ENCODE results near the gene RIT1.
"Not testable (repeated sequence)": the region's sequence is repeated elsewhere in the genome, so short reads cannot be mapped to it uniquely, and the experiment has no call there.

Gene RIT1

DNA sequence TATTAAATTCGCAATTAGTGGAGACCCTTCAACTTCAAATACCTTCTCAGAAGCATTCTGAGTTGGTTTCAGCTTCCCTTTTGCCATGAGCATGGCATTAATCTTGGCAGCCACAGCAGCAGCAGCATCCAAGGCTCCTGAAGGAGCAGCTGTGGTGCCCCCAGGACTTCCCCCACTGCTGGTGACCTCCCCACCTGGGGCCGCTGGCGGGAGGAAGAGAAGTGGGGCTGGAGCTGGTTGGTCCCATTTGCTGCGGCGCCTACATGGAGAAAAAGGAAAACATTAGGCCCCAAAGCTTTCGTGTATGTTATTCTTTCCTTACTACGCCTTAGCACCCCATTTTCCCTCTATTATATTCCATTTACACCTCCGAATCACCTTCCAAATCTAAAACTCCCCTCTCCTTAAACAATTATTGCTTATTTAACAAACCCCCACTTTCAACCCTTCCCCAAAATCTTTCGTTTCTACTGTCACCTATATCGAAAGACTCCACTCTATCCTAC is 22.5 kb upstream of the RIT1 start:
- no peak for DNase-seq (ENCODE audit: low read depth)

DNA sequence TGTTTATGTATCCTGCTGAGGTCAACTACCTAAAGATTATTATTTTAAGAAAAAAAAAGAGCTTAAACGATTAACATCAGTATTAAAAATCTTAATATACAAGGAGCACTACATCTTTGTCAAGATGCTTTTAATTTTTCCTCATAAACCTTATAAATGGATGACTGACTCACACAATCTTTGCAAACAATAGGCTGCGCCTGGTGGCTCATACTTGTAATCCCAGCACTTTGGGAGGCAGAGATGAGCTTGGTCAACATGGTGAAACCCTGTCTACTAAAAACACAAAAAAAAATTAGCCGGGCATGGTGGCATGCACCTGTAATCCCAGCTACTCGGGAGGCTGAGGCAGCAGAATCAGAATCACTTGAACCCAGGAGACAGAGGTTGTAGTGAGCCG is 21.3 kb upstream of the RIT1 start:
- DNase-seq (ENCODE audit: low read depth), result no peak

DNA sequence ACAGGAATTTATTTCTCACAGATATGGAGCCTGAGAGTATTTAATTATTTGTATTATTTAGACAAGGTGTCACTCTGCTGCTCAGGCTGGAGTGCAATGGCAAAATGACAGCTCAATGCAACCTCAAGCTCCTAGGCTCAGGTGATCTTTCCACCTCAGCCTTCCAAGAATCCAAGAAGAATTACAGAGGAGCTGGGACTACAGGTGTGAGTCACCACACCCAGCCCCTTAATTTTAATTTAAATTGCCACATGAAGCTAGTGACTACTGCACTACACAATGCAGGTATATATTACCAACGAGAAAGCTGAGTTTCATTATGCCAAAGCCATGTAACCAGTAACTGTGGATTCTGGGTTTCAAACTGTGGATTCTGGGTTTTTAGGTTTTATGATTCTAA is 20.9 kb upstream of the RIT1 start:
- no peak for DNase-seq (ENCODE audit: low read depth)

DNA sequence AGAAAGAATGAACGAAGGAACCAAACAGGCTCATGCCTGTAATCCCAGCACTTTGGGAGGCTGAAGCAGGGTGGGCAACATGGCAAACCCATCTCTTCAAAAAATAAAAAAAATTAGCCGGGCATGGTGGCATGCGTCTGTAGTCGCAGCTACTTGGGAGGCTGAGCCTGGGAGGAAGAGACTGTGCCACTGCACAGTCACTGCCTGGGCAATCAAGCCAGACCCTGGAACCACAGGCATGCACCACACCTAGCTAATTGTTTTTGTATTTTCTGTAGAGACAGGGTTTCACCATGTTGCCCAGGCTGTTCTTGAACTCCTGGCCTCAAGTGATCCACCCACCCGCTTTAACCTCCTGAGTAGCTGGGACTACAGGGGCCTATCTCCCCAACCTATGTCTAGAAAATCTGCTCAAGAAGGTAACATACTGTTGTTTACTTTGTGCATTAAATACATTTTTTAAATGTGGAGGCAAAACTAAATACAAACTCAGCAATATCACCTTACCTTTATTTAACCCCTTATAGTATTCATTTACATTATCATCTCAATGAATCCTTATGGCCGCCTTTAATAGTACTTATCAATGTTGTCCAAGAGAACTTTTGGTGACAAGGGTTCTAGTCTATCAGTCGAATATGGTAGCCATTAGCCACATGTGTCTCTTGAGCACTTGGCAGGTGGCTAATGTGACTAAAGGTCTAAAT is 20.3 kb upstream of the RIT1 start:
- DNase-seq (ENCODE audit: low read depth), result no peak

DNA sequence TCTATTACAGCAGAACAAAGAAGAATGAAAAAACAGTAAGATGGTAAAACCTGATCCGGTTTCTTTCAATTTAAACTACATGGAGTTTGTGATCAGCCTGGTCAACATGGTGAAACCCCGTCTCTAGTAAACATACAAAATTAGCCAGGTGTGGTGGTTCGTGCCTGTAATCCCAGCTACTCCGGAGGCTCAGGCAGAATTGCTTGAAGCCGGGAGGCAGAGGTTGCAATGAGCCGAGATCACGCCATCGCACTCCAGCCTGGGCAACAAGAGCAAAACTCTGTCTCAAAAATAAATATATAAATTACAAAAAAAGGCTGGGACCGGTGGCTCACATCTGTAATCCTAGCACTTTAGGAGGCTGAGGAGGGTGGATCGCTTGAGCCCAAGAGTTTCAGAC is 19.6 kb upstream of the RIT1 start:
- not testable (repeated sequence) for DNase-seq (ENCODE audit: low read depth)

DNA sequence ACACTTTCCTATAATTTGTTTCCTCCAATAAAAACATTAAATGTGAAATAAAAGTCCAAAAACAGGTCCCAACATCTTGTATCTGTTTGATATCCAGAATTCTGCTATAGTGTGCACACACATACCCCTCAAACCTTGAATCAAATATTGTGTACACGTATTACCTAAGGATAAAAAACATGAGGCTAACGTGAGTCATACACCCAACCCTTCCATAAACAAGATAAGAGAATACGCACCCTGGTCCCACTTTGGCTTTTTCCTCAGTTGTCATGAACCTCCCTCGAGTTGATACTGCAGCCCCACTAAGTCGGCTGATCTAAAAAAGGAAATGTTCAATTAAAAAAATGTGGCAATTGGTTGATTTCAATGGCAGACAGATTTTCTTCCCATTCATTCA is 17.9 kb upstream of the RIT1 start:
- no peak for DNase-seq (ENCODE audit: low read depth)

DNA sequence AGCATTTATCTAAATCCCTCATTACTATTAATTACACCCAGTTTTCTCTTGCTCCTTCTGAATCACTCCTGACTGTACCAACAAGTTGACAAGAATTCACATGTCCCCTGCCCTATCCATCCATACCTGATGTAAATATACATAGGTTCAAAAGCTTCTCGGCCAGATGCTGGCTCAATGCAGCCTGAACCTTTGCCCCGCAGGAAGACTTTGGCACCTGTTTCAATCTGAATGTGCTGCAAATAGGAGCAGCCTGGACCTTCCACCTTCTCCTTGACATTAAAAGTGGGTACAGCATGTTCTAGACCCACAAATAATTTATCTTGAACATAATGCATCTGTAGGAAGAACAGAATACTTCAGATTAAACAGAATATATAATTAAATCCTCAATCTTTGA is 14.4 kb upstream of the RIT1 start:
- no peak for DNase-seq (ENCODE audit: low read depth)

DNA sequence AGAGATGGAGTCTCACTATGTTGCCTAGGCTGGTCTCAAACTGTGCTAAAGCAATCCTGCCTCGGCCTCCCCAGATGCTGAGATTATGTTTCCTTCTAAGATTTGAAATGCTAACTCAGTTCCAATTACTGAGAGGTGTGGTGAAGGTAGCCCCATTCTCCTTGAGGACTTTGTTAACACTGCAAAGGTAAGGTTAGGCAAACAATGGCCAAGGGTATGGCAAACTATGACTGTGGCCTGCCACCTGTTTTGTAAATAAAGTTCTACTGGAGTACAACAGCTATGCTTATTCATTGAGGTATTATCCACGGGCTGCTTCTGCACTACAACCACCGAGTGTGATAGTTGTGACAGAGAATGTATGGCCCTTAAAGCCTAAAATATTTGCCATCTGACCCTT is 9.6 kb upstream of the RIT1 start:
- DNase-seq (ENCODE audit: low read depth), result no peak

DNA sequence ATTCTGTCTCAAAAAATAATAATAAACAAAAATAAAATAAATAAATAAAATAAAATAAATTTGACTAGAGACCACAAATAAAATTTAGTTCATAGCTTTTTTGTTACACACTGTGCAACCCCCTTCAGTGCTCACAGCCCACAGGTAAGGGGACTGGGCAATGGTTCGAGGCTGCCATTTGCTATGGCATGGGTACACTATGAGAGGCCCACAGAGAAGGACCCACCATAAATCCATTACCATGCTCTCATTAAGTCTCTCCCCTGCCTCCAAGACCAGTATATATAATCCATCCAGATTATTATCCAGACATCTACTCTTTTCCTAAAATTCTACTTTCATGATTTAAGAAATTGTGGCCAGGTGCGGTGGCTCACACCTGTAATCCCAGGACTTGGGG is 8.7 kb upstream of the RIT1 start:
- DNase-seq (ENCODE audit: low read depth), result no peak

DNA sequence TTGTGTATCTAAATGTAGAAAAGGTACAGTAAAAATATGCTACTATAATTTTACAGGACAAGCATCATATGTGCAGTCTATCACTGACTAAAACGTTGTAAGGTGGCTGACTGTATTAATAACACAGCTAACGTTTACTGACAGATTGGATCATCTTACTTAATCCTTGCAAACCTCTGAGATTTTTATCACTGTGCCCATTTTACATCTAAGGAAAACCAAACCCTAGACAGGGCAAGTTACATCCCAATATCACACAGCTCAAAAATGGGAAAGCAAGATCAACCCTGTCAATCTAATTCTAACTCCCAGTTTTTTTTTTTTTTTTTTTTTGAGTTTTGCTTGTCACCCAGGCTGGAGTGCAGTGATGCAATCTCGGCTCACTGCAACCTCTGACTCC is 7.5 kb upstream of the RIT1 start:
- no peak for DNase-seq (ENCODE audit: low read depth)

DNA sequence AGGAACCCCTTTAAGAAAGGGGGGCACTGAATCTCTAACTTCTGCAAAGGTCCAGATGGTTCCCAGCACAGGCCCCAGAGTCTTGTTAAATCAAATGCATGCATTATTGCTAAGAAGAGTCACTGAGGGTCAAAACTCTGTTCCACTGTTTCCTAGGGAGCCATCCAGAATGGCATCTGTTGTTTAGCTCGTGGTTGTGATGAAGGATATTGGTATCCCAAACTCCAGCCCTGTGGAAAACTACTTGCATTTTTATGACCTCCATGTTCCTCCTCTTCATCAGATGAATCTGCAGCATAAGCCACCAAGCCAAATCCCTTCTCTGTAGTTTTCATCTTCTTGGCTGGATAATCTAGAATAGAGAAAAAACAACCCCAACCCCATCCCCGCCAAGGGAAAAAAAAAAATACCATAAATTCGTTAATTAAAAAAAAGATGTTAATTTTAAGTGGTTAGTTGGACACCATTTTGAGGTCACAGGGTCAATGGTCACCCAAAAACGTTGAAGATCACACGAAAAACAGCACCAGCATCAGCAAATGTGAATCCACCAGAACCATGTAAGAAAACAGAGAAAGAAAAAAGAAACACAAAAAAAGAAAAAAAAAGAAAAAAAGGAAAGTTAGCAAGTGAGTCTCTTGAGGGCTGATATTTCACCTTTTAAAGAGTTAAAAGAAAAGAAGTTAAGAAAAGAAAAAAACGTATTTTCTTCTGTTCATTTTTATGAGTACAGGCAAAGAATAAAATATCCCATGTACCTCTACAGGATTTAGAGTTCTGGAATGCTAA is 3.0 kb upstream of the RIT1 start:
- DNase-seq (ENCODE audit: low read depth), result no peak

DNA sequence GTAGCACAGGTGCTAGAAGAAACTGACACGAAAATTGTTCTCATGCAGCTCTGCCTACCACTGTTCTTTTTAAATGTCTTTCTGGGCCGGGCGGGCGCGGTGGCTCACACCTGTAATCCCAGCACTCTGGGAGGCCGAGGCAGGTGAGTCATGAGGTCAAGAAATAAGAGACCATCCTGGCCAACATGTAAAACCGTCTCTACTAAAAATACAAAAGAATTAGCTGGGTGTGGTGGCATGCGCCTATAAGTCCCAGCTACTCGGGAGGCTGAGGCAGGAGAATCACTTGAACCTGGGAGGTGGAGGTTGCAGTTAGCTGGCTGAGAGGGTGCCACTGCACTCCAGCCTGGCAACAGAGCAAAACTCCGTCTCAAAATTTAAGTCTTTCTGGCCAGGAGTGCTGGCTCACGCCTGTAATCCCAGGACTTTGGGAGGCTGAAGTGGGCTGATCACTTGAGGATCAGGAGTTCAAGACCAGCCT is 947 bp upstream of the RIT1 start:
- DNase-seq (ENCODE audit: low read depth), result no peak

DNA sequence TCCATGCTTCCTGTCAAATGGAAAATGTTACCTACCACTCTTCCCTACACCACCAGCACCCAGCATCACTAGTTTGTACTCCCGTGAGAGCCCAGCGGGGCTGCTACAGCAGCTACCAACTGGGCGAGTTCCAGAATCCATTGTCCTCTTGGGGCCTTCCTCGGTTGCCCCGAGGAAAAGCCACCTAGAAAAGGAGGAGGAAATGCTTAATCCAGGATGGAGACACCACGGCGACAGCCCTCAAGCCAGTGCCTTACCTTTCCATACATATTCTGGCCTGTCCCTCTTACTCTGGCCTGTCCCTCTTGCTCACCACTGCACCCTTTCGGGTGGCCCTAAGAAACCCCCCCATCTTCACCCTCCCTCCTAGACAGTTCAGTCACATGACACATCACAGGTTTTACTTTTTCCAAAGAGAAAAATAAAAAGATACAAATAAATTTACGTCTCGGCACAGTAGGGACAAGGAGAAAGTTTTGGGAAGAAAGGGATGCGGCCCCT is 478 bp downstream of the RIT1 start:
- DNase-seq (ENCODE audit: low read depth), result no peak

DNA sequence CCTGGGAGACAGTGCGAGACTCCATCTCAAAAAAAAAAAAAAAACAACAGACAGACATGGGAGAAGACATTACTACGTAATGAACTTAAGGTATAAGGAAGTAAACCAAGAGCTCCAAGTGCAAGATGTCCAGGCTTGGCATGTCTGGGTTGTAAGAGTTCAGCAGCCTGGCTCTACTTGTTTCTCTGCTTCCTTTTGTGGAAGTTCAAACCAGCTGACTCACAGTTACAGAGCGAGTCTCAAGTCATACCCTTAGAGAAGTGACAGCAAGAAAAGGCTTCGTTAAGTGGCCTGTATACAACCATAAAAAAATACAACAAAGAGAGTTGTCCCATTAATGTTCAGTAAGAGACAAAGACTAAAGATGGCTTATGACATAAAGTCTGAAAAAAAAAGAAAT is 1.3 kb downstream of the RIT1 start:
- no peak for DNase-seq (ENCODE audit: low read depth)

DNA sequence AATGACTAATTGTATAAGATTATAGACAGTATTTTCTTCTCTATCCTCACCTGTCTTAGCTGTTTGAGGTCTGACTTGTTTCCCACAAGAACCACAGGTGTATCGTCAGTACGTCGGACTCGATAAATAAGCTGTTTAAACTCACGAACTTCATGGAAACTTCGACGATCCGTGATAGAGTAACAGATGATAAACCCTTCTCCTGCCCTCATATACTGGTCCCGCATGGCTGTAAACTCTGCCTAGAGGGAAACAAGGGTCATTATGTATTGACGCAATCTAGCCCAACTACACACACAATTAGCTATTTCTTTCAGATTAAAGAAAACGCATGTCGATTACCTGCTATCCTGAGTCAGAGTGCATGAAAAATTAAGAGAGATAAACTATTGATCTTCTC is 6.9 kb downstream of the RIT1 start:
- no peak for DNase-seq (ENCODE audit: low read depth)

DNA sequence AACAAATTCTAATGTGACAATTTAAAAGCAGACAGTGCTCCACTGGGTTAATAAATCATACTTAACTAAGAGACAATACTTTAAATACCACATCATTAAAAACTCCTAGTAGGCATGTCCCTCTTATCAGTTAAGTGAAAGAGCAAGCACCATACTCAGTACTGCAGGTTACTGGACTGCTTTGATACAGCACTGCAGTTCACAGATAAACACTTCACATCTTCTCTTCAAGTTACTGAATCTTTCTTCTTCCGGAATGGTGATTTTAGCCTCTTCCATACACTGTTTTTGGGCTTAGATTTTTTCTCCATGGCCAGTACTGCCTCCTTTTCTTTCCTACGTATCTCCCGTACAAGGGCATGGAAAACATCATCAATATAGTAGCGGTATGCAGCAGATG is 11.0 kb downstream of the RIT1 start:
- DNase-seq (ENCODE audit: low read depth), result no peak

DNA sequence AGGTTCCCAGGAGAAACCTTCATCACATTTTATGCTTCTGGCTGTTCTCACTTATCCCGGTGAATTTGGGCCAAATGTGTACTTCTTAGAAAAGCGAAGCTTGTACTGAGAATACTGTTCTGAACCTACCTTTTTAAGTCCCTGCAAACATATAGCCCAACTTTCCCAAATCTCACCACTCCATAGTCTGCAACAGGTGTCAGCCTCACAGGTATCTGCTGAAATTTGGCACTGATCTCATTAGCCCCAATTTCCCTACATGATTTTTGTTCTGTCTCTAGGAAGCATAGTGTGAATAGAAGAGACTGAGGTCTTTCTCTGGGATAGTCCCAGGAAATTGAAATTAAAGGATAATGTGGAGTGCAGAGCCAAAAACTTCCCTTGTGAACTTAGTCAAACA is 11.5 kb downstream of the RIT1 start:
- no peak for DNase-seq (ENCODE audit: low read depth)

DNA sequence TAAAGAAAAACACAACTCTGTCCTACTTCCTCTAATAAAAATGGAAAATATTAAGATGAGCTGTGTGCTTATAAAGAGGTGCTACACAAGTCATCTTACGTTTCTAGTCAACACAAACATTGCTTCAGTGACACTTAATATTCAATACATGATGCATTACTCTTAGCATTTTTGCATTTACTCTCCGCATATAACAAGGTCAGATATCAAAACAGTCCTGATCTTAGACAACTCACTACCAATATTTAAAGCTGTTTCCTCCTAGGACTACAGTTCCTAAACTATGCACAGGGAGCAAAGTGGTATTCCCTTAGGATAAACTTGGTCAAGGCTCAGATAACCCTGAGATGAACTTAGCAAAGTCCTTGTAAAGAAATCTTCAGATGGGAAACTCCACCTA is 12.3 kb downstream of the RIT1 start:
- DNase-seq (ENCODE audit: low read depth), result no peak

DNA sequence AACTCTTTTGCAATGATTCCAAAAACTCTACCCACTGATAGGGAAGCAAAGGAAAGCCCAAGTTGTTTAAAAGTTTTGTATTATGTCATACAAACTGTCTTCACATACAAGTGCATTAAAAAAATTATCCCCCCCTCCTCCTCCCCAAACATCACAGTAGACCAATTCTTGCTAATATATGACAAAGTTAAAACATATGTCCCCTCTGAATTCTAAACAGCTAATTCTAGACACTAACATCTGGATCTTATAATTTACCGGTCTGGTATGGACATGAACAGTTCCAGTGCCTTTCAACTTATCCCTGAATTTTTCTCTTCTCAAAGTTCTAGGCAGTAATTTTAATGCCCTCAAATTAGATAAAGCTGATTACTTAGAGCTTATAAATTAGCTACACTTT is 13.4 kb downstream of the RIT1 start:
- no peak for DNase-seq (ENCODE audit: low read depth)

DNA sequence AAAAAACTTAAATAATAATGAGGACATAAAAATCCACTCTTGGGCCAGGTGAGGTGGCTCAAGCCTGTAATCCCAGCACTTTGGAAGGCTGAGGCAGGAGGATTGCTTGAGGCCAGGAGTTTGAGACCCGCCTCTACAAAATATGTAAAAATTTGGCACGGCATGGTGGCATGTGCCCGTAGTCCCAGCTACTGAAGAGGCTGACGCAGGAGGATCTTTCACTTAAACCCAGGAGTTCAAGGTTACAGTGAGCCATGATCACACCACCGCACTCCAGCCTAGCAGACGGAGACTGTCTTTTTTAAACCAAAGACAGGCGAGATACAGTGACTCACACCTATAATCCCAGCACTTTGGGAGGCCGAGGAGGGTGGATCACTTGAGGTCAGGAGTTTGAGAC is 14.7 kb downstream of the RIT1 start:
- not testable (repeated sequence) for DNase-seq (ENCODE audit: low read depth)

DNA sequence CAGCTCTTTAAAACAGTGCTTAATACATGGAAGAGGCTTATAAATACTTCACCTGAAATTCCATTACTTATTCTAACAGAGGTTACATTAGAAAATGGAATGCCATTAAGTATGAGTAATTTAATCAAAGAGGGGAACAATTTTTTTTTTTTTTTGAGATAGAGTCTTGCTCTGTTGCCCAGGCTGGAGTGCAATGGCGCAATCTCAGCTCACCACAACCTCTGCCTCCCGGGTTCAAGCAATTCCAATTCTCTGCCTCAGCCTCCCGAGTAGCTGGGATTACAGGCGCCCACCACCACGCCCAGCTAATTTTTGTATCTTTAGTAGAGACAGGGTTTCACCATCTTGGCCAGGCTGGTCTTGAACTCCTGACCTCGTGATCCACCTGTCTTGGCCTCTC is 15.5 kb downstream of the RIT1 start:
- not testable (repeated sequence) for DNase-seq (ENCODE audit: low read depth)

DNA sequence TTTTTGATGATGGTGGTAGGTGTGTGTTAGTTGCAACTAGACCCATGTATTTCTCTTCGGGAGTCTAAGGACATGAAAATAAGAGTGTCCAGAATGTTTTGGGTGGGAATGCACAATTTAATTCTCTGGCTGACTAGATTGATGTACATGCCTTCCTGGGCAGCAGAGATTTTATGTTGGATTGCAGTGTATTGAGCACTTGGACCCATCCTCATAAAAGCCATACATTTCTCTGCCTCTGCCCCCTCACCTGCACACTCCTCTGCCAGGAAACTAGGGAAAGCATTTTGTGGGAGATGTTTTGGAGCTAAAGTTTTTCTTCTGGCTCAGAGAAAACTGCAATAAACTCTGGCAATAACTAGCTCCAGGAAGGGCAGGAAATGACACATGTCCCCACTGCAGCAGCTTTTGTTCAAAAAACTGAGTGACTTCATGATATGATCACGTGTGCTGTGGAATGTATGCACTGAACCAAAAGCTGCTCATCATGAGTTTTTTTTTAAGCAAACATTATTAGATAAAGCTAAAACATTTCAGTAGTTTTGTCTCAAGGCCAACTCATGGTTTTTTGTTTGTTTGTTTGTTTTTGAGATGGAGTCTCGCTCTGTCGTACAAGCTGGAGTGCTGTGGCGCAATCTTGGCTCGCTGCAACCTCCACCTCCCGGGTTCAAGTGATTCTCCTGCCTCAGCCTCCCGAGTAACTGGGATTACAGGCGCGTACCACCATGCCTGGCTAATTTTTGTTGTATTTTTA is 17.6 kb downstream of the RIT1 start:
- DNase-seq (ENCODE audit: low read depth), result peak; percentile 83

DNA sequence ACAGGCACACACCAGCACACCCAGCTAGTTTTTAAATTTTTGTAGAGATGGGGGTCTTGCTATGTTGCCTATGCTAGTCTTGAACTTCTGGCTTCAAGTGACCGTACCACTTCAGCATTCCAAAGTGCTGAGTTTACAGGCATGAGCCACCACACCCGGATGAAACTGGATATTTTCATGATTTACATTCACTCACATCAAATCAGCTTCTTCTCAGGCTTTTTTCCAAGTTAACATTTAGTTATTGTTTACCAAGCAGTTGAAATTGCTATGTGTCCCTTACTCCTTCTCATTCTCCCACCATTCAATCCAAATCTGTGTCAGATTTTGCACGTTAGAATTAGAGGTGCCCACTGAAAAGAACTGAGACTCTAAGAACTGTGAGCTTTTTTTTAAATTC is 18.4 kb downstream of the RIT1 start:
- DNase-seq (ENCODE audit: low read depth), result no peak

All from GM04503 (cell line).